Tibial nerve (tissue), 4 donors: Measurements from ENCODE around the gene GALNT14.

Experiments used
- EP300 ChIP-seq, 2 donors: sonication (generic); formaldehyde crosslinking; IDR thresholded peaks; one replicate each; pipeline ENCODE4 v1.6.1; 2017; ENCODE audit warnings: antibody characterized with exemption in 2 of 2, mild to moderate bottlenecking in 1 of 2
- POLR2A ChIP-seq, 2 donors: fragments of 450-650 bp; IDR thresholded peaks; one replicate each; pipeline ENCODE4 v1.6.1; 2017; ENCODE audit warnings: antibody characterized with exemption in 2 of 2, mild to moderate bottlenecking in 2 of 2, moderate library complexity in 2 of 2
- TF ChIP-seq, protein P1 (sequence below), 5 experiments: fragments of 200-600 bp in 3 of 5; fragments of 450-650 bp in 2 of 5; sonication (generic) in 3 of 5; IDR thresholded peaks; one replicate each; pipeline ENCODE4 v1.5.1; 2016 to 2019; ENCODE audit warnings: antibody characterized with exemption in 5 of 5, mild to moderate bottlenecking in 3 of 5, moderate library complexity in 2 of 5

DNA sequence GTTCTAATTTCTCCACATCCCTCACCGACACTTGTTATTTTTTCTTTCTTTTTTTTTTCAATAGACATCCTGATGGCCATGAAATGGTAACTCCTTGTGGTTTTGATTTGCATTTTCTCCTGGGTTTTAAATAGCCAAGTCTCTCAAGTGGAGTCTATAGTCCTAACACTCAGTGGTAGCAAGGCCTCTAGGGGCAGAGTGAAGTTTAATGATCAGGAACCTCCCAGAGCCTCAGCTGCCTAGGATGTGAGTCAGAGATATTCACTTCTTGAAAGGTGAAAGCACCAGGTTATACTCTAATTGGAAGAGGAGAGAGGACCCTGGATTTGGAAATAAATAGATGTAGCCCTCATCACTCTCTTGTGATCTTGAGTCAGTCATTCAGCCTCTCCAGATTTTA is 268.3 kb downstream of the GALNT14 start:
- TF ChIP-seq, protein P1, sequence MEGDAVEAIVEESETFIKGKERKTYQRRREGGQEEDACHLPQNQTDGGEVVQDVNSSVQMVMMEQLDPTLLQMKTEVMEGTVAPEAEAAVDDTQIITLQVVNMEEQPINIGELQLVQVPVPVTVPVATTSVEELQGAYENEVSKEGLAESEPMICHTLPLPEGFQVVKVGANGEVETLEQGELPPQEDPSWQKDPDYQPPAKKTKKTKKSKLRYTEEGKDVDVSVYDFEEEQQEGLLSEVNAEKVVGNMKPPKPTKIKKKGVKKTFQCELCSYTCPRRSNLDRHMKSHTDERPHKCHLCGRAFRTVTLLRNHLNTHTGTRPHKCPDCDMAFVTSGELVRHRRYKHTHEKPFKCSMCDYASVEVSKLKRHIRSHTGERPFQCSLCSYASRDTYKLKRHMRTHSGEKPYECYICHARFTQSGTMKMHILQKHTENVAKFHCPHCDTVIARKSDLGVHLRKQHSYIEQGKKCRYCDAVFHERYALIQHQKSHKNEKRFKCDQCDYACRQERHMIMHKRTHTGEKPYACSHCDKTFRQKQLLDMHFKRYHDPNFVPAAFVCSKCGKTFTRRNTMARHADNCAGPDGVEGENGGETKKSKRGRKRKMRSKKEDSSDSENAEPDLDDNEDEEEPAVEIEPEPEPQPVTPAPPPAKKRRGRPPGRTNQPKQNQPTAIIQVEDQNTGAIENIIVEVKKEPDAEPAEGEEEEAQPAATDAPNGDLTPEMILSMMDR (IDR thresholded peaks at IDR 0.05) = no peak
- no peak for TF ChIP-seq POLR2A (IDR thresholded peaks at IDR 0.05)
- no peak for TF ChIP-seq EP300 (IDR thresholded peaks at IDR 0.05)
